ENCODE results near the gene TAF12.
A peak's percentile ranks its signal among the peaks of the same experiment; 100 is the strongest.
"Not testable (repeated sequence)": the region's sequence is repeated elsewhere in the genome, so short reads cannot be mapped to it uniquely, and the experiment has no call there.

TAF12 gene

GRCh38 chr1:28581531-28582247 is 61.2 kb downstream of the TAF12 start:
- peak; percentile 90 for DNase-seq

GRCh38 chr1:28580722-28581530 is 61.9 kb downstream of the TAF12 start:
- no peak for DNase-seq

- no peak for DNase-seq
Observed at GRCh38 chr1:28579401-28579800, 63.5 kb downstream of the TAF12 start.

DNA sequence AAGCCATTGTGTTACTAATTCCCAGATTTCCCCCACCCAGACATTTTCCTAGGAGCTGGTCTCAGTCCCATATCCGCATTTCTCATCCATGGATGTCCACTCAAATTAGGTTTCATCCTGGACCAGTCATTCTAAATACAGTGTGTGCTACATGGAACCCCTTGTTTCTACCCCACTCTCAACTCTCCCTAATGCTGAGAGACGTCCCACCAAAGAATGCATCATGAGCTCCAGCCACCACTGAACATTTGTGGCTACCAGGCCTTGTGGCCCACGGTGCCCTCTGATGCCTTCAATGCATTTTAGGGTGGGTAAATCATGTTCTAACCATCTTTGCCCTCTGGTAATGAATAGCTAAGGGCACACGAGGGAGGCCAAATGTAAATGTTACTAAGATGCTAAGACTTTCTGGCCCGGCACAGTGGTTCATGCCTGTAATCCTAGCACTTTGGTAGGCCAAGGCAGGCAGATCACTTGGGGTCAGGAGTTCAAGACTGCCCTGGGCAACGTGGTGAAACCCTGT is 64.1 kb downstream of the TAF12 start:
- no peak for DNase-seq

- no peak for DNase-seq
Observed at GRCh38 chr1:28577738-28578536, 64.9 kb downstream of the TAF12 start.

DNA sequence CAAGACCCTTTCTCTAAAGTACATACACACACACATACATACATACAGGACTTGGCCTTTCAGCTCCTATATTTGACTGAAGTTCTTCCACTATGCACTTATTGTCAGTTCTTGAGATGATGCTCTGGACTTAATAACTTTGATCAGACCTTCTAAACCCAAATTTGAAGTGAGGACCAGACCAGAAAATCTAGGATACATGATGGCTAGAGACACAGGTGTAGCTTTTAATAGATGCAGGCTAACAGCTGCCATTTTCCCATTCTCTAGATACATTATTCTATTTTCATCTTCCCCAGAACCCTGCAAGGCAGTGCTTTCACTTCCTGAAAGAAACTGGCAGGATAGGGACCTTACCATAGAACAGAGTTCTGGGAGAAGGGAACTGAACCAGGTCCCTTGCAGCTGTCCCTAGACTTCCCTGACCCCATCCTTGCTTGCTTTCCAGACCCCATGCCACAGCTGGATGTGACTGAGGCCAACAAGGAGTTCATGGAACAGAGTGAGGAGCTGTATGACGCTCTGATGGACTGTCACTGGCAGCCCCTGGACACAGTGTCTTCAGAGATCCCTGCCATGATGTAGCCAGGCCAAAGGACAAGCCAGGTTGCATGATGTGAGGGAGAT is 65.7 kb downstream of the TAF12 start:
- no peak for DNase-seq

DNA sequence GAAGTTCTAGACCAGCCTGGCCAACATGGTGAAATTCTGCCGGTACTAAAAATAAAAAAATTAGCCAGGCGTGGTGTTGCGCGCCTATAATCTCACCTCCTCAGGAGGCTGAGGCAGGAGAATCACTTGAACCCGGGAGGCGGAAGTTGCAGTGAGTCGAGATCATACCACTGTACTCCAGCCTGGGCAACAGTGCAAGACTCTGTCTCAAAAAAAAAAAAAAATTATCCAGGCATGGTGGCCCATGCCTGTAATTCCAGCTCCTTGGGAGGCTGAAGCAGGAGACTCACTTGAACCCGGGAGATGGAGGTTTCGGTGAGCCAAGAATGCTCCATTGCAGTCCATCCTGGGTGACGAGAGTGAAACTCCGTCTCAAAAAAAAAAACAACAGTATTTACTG is 69.3 kb downstream of the TAF12 start:
- DNase-seq = no peak

DNA sequence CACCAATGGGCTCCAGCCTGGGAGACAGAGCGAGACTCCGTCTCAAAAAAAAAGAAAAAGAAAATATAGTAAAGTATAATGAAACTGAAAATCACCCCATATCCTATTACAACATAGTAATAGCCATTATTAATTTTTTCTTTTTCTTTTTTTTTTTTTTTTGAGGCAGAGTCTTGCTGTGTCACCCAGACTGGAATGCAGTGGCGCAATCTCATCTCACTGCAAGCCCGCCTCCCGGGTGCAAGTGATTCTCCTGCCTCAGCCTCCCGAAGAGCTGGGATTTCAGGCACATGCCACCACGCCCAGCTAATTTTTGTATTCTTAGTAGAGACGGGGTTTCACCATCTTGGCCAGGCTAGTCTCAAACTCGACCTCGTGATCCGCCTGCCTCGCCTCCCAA is 70.0 kb downstream of the TAF12 start:
- not testable (repeated sequence) for DNase-seq

DNA sequence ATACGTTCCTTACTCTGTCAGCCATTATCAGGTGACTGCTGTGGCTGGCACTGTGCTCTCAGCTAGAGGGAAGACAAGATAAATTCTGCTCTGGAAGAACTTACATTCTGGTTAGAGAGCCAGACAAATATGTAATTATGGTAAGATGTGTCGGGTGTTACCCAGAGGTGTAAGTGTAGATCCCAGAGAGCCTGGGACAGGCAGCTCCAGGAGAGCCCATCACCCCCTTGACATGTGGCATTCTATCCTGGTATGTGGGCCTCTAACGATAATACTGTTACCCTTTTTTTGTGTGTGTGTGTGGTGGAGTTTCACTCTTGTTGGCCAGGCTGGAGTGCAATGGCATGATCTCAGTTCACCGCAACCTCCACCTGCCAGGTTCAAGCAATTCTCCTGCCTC is 71.0 kb downstream of the TAF12 start:
- DNase-seq = no peak

- DNase-seq = no peak
Observed at GRCh38 chr1:28566931-28567330, 75.9 kb downstream of the TAF12 start.

DNA sequence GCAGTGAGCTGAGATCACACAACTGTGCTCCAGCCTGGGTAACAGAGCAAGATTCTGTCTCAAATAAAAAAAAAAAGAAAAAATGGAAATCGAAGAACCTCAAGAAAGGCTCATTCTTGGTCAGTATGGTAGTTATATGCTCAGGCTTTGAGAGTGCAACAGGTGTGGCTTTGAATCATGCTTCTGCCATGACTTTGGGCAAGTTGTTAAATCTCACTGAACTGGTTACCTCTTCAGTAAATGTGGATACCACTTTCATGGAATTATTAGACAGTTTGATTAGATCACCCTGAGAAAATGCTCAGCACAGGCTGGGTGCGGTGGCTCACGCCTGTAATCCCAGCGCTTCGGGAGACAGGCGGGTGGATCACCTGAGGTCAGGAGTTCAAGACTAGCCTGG is 77.1 kb downstream of the TAF12 start:
- DNase-seq = no peak

GRCh38 chr1:28565040-28565439 is 77.8 kb downstream of the TAF12 start:
- no peak for DNase-seq

DNA sequence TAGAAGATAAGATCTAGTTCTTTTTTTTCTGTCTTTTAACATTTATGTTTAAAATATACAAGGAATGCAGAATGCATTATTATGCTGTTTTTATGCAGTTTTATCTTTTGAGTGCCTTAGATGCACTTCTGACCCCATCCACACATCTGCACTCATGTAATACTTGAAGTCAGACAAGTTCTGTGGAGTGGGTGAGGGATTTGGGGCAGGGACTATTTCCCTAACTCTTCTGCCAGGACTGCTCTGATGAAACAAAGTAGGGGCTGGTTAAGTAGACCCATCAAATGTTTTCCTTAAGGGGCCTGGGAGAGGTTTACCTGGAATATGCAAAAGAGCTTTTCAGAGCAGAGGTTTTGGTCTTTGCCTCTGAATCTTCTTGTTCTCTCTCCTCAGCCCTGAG is 78.6 kb downstream of the TAF12 start:
- no peak for DNase-seq

DNA sequence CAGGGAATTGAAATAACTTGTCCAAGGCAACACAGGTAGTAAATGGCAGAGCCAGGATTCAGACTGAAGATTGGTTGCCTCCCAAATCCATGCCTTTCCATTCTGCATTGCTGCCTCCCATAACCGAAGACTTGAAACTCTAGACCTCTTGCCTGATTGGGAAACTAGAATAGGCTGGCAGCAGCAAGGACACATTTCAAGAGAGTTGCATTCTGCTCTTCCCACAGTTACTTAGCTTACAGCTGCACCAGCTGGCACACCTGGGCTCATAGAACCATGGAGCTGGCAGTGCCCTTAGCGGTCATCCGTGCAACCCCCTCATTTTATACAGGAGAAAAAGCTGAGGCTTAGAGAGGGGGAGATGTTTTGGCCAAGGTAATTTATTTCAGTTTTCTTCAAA is 82.0 kb downstream of the TAF12 start:
- no peak for DNase-seq

Measured in activated gamma-delta T cell (primary cell).